ENCODE measurements around the gene TANGO6.

Gene TANGO6

DNA sequence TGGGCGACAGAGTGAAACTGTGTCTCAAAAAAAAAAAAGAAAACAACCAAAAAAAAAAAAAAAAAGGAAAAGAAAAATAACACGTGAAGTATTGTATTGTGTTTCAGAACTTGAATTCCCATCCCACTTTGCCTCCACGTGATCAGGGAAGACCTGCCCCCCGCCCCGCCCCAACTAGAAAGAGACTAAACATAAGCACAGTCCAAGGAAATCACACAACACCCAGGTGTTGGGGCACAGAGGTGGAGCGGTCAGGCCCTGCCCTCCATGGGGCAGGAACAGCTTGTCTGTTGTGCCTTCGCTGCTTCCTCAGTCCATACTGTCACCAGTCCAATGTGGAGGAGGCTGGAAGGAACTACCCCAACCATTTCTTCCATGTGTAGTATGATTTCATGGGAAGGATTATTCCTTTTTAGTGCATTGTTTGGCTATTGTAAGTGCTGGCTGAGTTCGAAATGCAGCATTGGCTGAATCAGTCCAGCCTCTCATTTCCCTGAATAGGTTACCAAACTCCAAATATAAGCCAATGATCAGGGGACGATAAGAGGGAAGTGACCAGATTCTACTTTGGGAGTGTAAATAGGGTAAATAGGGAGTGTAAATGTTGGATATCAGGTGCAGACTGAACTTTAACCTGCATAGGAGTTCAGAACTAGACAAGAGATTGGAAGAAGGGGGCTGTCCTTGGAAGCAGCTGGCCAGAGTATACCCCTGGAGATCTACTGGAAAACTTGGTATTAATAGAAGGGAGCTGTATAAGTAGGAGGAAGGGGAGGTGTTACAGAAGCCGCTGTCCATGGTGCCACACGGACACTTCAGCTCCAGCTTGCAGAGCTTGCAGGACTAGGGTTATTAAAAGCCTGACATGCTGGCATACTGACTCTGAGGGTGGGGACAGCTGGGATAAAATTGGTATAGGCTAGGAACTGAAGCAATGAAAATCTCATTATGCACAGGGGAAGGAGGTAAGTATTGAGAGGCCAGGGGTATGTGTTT lies 50.7 kb downstream of the TANGO6 start:
- no peaks in the 10 kb centered on the region for H3K9me3 ChIP-seq (ENCODE audit: control insufficient read depth, low read depth, low read length)
- no peak overlapping the region for H3K9ac ChIP-seq (ENCODE audit: low read length)
- H3K27me3 ChIP-seq (ENCODE audit: control insufficient read depth, insufficient read depth, low read length) = no peaks in the 10 kb centered on the region
- no peaks in the 10 kb centered on the region for H3K4me1 ChIP-seq (ENCODE audit: control insufficient read depth, low read depth, low read length)
- no peaks in the 10 kb centered on the region for H3K36me3 ChIP-seq (ENCODE audit: control insufficient read depth, low read depth, low read length)
- no peak overlapping the region for H3K27ac ChIP-seq (ENCODE audit: low read length)
- H3K4me3 ChIP-seq (ENCODE audit: low read length) = no peak overlapping the region

DNA sequence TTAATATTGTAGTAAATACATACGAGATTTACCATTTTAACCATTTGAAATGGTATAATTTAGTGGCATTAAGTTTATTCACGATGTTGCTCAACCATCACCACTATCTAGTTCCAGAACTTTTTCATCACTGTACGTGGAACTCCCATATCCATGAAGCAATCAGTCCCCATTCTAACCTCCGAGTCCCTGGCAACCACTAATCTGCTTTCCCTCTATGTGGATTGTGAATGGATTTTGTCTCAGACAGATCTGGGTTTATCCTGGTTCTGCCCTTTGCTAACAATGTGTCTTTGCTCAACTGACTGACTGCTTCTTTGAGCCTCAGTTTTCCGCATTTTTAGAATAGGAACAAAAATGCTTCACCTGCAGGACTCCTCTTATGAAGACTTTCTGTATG lies 51.4 kb downstream of the TANGO6 start:
- H3K4me1 ChIP-seq (ENCODE audit: control insufficient read depth, low read depth, low read length) = no peaks in the 10 kb centered on the region
- no peaks in the 10 kb centered on the region for H3K36me3 ChIP-seq (ENCODE audit: control insufficient read depth, low read depth, low read length)
- no peak overlapping the region for H3K4me3 ChIP-seq (ENCODE audit: low read length)
- H3K27ac ChIP-seq (ENCODE audit: low read length) = no peak overlapping the region
- H3K9ac ChIP-seq (ENCODE audit: low read length) = no peak overlapping the region
- no peaks in the 10 kb centered on the region for H3K9me3 ChIP-seq (ENCODE audit: control insufficient read depth, low read depth, low read length)
- H3K27me3 ChIP-seq (ENCODE audit: control insufficient read depth, insufficient read depth, low read length) = no peaks in the 10 kb centered on the region

DNA sequence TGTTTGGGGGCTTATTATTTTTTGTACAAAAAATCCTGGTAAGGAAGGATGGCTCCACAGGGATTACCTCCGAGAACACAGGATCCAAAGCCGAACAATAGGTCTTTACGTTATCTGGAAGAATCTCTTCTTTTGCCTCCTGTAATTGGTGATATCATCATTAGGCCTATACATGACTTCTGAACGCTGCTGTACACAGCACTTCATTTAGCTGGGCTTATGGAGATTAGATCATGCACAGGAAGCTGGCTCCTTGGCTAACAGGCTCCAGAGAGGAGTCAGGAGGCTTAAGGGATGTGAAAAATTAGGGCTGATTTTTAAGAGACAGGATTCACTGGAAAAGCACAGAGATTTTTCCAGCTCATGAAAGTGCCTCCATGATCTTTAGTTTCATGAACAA lies 54.7 kb downstream of the TANGO6 start:
- H3K9ac ChIP-seq (ENCODE audit: low read length) = no peak overlapping the region
- no peak overlapping the region for H3K4me3 ChIP-seq (ENCODE audit: low read length)
- H3K27ac ChIP-seq (ENCODE audit: low read length) = no peak overlapping the region
- H3K36me3 ChIP-seq (ENCODE audit: control insufficient read depth, low read depth, low read length) = peaks cover 4% of the 10 kb centered on the region
- peaks cover 4% of the 10 kb centered on the region for H3K4me1 ChIP-seq (ENCODE audit: control insufficient read depth, low read depth, low read length)
- H3K27me3 ChIP-seq (ENCODE audit: control insufficient read depth, insufficient read depth, low read length) = no peaks in the 10 kb centered on the region
- no peaks in the 10 kb centered on the region for H3K9me3 ChIP-seq (ENCODE audit: control insufficient read depth, low read depth, low read length)

DNA sequence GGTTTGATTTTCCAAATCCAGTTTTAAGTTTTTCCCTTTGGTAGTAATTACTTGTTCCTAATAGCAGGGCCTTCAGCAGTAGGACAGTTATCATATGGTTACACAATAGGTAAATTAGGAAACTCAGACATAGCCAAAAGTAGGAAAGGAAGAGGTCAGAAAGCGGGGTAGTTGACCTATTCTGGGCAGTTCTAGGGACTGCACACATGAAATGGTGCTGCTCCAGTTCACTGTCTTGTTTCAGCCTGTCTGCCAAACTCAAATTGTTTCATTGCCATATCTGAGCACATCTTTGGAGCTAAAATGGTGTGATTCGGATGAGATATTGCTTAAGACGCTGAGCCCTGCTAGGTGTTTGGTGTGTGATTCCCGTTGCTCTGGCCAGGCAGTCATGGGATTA lies 56.7 kb downstream of the TANGO6 start:
- Histone ChIP-seq H3K27ac (ENCODE audit: low read length) (no peak overlapping the region), H3K4me1 (ENCODE audit: control insufficient read depth, low read depth, low read length) (peaks cover 4% of the 10 kb centered on the region), H3K9me3 (ENCODE audit: control insufficient read depth, low read depth, low read length) (no peaks in the 10 kb centered on the region), H3K9ac (ENCODE audit: low read length) (no peak overlapping the region), H3K36me3 (ENCODE audit: control insufficient read depth, low read depth, low read length) (peaks cover 4% of the 10 kb centered on the region), H3K4me3 (ENCODE audit: low read length) (no peak overlapping the region), H3K27me3 (ENCODE audit: control insufficient read depth, insufficient read depth, low read length) (no peaks in the 10 kb centered on the region)

DNA sequence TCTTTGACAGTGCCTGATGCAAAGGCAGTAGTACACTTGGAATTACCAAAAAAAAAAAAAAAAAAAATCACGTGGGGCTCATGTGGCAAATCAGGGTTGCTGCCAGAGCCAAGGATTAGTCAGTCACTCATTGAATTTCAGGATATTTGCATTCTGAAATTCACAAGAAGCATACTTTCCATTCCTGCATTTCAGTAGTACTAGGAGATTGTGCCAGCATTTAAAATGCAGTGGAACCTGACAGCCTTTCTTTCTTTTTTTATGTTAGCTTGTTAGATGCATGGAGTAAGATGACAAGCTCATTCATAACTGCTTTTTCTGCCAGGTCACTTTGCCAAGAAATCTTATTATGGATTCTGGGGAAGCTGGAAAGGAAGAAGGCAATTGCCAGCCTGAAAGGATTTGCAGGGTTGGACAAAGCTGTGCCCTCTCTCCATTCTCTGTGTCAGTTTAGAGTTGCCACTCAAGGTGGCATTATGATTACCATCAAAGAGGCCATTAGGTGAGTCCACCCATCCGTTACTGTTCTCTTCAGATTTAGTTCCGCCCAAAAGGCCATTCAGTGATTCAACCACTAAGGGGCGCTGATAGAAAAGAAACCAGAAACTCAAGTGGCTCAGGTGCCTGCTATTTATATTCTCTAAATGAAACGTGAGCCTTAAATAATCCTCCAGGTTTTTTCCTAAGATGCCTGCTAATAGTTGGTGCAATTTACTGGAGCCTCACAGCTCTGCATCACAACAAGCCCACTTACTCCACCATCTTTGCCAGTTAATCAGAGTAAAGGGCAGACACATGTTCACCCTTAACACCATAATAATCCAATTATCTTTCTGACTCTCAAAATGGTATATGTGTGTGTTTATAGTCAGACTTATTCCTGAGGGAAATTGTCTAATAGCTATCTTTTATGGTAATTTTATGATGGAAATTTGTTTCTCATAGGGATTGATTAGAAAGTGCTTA lies 59.0 kb downstream of the TANGO6 start:
- H3K27ac ChIP-seq (ENCODE audit: low read length) = no peak overlapping the region
- no peaks in the 10 kb centered on the region for H3K27me3 ChIP-seq (ENCODE audit: control insufficient read depth, insufficient read depth, low read length)
- peaks cover 4% of the 10 kb centered on the region for H3K36me3 ChIP-seq (ENCODE audit: control insufficient read depth, low read depth, low read length)
- H3K4me3 ChIP-seq (ENCODE audit: low read length) = no peak overlapping the region
- no peak overlapping the region for H3K9ac ChIP-seq (ENCODE audit: low read length)
- H3K4me1 ChIP-seq (ENCODE audit: control insufficient read depth, low read depth, low read length) = peaks cover 5% of the 10 kb centered on the region
- no peaks in the 10 kb centered on the region for H3K9me3 ChIP-seq (ENCODE audit: control insufficient read depth, low read depth, low read length)

DNA sequence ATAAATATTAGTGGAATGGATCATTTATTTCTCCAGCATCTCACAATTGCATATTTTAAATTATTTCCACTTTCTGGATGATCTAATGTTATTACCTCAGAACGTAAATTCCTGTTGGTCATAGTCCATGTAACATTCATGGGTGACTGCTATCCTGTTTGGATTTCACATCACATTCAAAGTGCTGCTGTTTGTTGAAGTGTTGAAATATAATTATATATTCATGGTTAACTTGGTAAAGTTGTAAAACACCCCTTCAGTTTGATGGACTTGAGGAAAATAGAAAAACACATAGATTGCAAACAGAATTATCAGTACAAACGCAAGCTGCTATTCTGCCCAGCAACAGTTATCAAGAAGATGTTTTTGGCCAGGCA lies 59.6 kb downstream of the TANGO6 start:
- H3K36me3 ChIP-seq (ENCODE audit: control insufficient read depth, low read depth, low read length) = peaks cover 4% of the 10 kb centered on the region
- H3K4me1 ChIP-seq (ENCODE audit: control insufficient read depth, low read depth, low read length) = peaks cover 9% of the 10 kb centered on the region
- no peaks in the 10 kb centered on the region for H3K27me3 ChIP-seq (ENCODE audit: control insufficient read depth, insufficient read depth, low read length)
- no peak overlapping the region for H3K27ac ChIP-seq (ENCODE audit: low read length)
- H3K4me3 ChIP-seq (ENCODE audit: low read length) = no peak overlapping the region
- H3K9ac ChIP-seq (ENCODE audit: low read length) = no peak overlapping the region
- H3K9me3 ChIP-seq (ENCODE audit: control insufficient read depth, low read depth, low read length) = no peaks in the 10 kb centered on the region

DNA sequence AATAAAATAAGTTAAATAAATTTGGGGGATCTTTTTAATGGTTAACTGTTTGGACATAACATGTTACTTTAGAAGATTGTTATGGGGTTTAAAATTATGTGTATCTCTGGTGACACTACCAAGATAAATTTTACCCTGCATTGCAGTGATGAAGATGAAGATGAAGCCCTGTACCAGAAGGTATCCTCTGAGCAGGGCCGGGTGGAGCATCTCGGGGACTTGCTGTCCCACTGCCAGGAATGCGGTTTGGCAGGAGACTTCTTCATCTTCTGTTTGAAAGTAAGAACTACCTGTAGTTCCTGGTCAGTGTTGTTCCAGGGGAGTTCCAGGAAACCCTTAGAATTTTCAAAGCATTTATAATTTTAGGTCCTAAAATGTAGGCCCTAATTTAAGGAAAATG lies 64.0 kb downstream of the TANGO6 start:
- no peak overlapping the region for H3K27ac ChIP-seq (ENCODE audit: low read length)
- no peak overlapping the region for H3K4me3 ChIP-seq (ENCODE audit: low read length)
- no peaks in the 10 kb centered on the region for H3K9me3 ChIP-seq (ENCODE audit: control insufficient read depth, low read depth, low read length)
- no peaks in the 10 kb centered on the region for H3K36me3 ChIP-seq (ENCODE audit: control insufficient read depth, low read depth, low read length)
- peaks cover 5% of the 10 kb centered on the region for H3K4me1 ChIP-seq (ENCODE audit: control insufficient read depth, low read depth, low read length)
- H3K27me3 ChIP-seq (ENCODE audit: control insufficient read depth, insufficient read depth, low read length) = no peaks in the 10 kb centered on the region
- H3K9ac ChIP-seq (ENCODE audit: low read length) = no peak overlapping the region

DNA sequence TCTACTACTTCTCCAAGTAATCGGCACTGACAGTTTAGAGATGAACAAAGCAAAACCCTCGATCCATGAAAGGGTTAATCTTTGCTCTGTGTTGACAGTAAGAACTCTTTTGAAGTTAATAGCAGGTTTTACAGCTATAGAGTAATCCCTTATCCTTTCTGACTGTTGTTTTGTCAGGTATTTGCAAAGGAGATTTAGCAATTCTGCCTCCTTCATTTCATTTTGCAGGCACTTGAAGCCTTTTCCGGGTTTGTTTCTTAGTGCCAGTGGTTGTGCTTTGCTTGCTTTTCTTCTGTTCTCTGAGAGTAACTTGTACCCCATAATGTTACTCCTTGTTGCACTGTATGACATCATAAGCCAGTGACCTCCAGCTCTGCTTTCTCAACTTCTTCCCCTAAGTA lies 64.5 kb downstream of the TANGO6 start:
- H3K9me3 ChIP-seq (ENCODE audit: control insufficient read depth, low read depth, low read length) = no peaks in the 10 kb centered on the region
- H3K4me1 ChIP-seq (ENCODE audit: control insufficient read depth, low read depth, low read length) = peaks cover 4% of the 10 kb centered on the region
- H3K4me3 ChIP-seq (ENCODE audit: low read length) = no peak overlapping the region
- H3K27me3 ChIP-seq (ENCODE audit: control insufficient read depth, insufficient read depth, low read length) = no peaks in the 10 kb centered on the region
- no peaks in the 10 kb centered on the region for H3K36me3 ChIP-seq (ENCODE audit: control insufficient read depth, low read depth, low read length)
- H3K9ac ChIP-seq (ENCODE audit: low read length) = no peak overlapping the region
- no peak overlapping the region for H3K27ac ChIP-seq (ENCODE audit: low read length)

DNA sequence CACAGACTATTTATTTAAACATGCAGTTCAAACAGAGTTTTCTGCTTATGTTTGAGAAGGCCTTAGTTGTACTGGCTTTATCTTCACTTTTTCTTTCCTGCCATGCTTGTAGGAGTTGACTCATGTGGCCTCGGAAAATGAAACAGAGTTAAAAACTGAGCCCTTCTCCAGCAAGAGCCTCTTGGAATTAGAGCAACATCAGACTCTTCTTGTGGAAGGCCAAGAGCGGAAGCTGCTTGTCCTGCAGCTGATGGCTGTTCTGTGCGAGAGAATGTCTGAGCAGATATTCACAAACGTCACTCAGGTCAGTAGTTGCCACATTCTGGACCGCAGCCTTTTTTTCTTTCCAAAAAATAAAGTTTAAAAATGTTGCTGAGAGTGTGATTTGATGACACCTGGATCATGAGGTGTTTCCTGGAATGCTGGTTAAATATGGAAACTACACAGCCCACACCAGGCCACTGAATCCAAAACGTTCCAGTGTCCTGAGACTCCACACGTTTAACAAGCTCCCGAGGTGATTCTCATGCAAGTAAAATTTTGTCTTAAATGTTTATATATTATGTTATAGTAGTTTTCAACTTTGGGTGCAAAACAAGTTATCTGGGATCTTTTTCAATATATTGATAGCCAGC lies 65.9 kb downstream of the TANGO6 start:
- H3K4me1 ChIP-seq (ENCODE audit: control insufficient read depth, low read depth, low read length) = peaks cover 4% of the 10 kb centered on the region

DNA sequence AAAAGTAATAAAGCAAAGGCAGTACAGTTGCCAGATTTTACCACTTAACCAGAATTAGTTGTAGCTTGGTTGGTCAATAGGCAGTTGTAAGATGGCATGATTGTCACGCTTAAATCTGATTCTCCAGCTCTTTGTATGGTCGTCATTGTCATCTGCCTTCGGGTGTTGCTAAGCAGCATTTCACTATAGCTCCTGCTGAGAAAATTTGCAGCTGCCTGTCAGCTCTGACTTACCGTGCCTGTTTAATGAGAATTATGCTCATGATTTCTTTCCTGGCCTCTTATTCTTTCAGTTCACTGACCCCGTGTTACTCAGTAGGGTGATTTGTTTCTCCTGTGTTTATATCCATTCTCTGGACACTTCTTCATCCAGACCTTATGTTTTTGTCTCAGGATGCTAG lies 66.7 kb downstream of the TANGO6 start:
- Histone ChIP-seq H3K4me1 (ENCODE audit: control insufficient read depth, low read depth, low read length) (peaks cover 4% of the 10 kb centered on the region), H3K9me3 (ENCODE audit: control insufficient read depth, low read depth, low read length) (no peaks in the 10 kb centered on the region), H3K27me3 (ENCODE audit: control insufficient read depth, insufficient read depth, low read length) (no peaks in the 10 kb centered on the region), H3K36me3 (ENCODE audit: control insufficient read depth, low read depth, low read length) (no peaks in the 10 kb centered on the region), H3K9ac (ENCODE audit: low read length) (no peak overlapping the region), H3K4me3 (ENCODE audit: low read length) (no peak overlapping the region), H3K27ac (ENCODE audit: low read length) (no peak overlapping the region)

More for the DNA sequence above, 65.9 kb downstream of the TANGO6 start:
- no peaks in the 10 kb centered on the region for H3K9me3 ChIP-seq (ENCODE audit: control insufficient read depth, low read depth, low read length)
- no peak overlapping the region for H3K4me3 ChIP-seq (ENCODE audit: low read length)
- no peak overlapping the region for H3K9ac ChIP-seq (ENCODE audit: low read length)
- H3K36me3 ChIP-seq (ENCODE audit: control insufficient read depth, low read depth, low read length) = no peaks in the 10 kb centered on the region
- no peaks in the 10 kb centered on the region for H3K27me3 ChIP-seq (ENCODE audit: control insufficient read depth, insufficient read depth, low read length)
- no peak overlapping the region for H3K27ac ChIP-seq (ENCODE audit: low read length)

DNA sequence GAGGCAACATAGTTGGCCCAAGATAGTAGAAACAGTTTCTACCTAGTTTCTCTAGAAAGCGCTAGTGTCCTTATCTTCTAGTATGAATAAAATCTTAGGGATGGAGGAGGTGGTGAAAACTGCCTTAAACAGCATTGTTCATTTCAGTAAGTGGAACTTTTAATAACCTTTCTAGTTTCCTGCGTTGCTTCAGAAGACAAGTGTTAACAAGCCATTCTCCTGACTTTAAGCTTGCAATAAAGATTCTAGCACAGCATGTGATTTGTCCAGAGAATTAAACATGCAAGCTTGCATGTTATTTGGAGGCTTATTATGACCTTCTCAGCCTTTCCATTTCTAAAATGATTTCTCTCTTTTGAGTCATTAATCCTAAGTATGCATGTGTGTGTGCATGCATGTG lies 72.3 kb downstream of the TANGO6 start:
- Histone ChIP-seq H3K27me3 (ENCODE audit: control insufficient read depth, insufficient read depth, low read length) (no peaks in the 10 kb centered on the region), H3K9ac (ENCODE audit: low read length) (no peak overlapping the region), H3K9me3 (ENCODE audit: control insufficient read depth, low read depth, low read length) (no peaks in the 10 kb centered on the region), H3K4me1 (ENCODE audit: control insufficient read depth, low read depth, low read length) (no peaks in the 10 kb centered on the region), H3K36me3 (ENCODE audit: control insufficient read depth, low read depth, low read length) (peaks cover 3% of the 10 kb centered on the region), H3K4me3 (ENCODE audit: low read length) (no peak overlapping the region), H3K27ac (ENCODE audit: low read length) (no peak overlapping the region)

Measured in iPS-18a (cell line).